WTC11 (cell line): ENCODE data around the gene GATD1. TPM values are rescaled to one million over a fixed set of nuclear protein-coding genes. Genes with fewer than 3 reads are reported as not detected.

Experiments
- ATAC-seq: fragments of 200-7000 bp; cut with Tn5 transposase; 2 replicates; pipeline ENCODE4 v1.10.0; 2021; ENCODE audit warnings: mild to moderate bottlenecking, moderate library complexity
- CTCF ChIA-PET: fragments of 300-600 bp; sonication (Branson Sonifier 250); formaldehyde crosslinking; loops from one replicate; lab custom pipeline; 2021; ENCODE audit warnings: antibody characterized with exemption; lab: Charles Lee
- POLR2A ChIA-PET: fragments of 350-600 bp; sonication (Branson Sonifier 250); formaldehyde crosslinking; loops from one replicate; lab custom pipeline; 2021; ENCODE audit warnings: antibody characterized with exemption; lab: Charles Lee
- DNase-seq: peaks from one replicate; pipeline ENCODE4 v3.0.0; 2021; ENCODE audit warnings: low spot score
- H3K27ac Mint-ChIP-seq: 2 replicates; pipeline ENCODE4 v1.8.0; 2021; ENCODE audit warnings: mixed read lengths
- H3K27me3 Mint-ChIP-seq: 2 replicates; pipeline ENCODE4 v1.8.0; 2021; ENCODE audit warnings: low read depth, mild to moderate bottlenecking, moderate library complexity, mixed read lengths
- H3K36me3 Mint-ChIP-seq: 2 replicates; pipeline ENCODE4 v1.8.0; 2021; ENCODE audit warnings: mixed read lengths
- H3K4me1 Mint-ChIP-seq: 2 replicates; pipeline ENCODE4 v1.8.0; 2022; ENCODE audit warnings: mixed read lengths
- H3K4me3 Mint-ChIP-seq: 2 replicates; pipeline ENCODE4 v1.8.0; 2021; ENCODE audit warnings: mild to moderate bottlenecking, moderate library complexity, mixed read lengths
- H3K9me3 Mint-ChIP-seq: 2 replicates; pipeline ENCODE4 v1.8.0; 2021; ENCODE audit warnings: mixed read lengths
- ATF3 ChIP-seq: sonication (generic); formaldehyde crosslinking; conservative IDR thresholded peaks from 2 replicates; pipeline ENCODE4 v1.8.1; 2022; ENCODE audit warnings: mild to moderate bottlenecking, missing genetic modification reagents
- CBFB ChIP-seq: sonication (generic); formaldehyde crosslinking; IDR thresholded peaks from 2 replicates; pipeline ENCODE4 v1.8.1; 2022; ENCODE audit warnings: mild to moderate bottlenecking, low read depth, missing genetic modification reagents
- CREM ChIP-seq: sonication (generic); formaldehyde crosslinking; IDR thresholded peaks from 2 replicates; pipeline ENCODE4 v1.8.1; 2022; ENCODE audit warnings: mild to moderate bottlenecking, missing genetic modification reagents, moderate library complexity
- E2F5 ChIP-seq: sonication (generic); formaldehyde crosslinking; IDR thresholded peaks from 2 replicates; pipeline ENCODE4 v1.8.1; 2022; ENCODE audit warnings: mild to moderate bottlenecking, moderate library complexity, missing genetic modification reagents
- ERG ChIP-seq: fragments of 250-450 bp; sonication (Bioruptor Pico); IDR thresholded peaks from 2 replicates; pipeline ENCODE4 v1.8.0; 2021; ENCODE audit warnings: mild to moderate bottlenecking
- FOXK1 ChIP-seq: sonication (generic); formaldehyde crosslinking; IDR thresholded peaks from 2 replicates; pipeline ENCODE4 v1.8.0; 2022; ENCODE audit warnings: mild to moderate bottlenecking, moderate library complexity, missing genetic modification reagents
- GABPB1 ChIP-seq: sonication (generic); formaldehyde crosslinking; IDR thresholded peaks from 2 replicates; pipeline ENCODE4 v1.8.1; 2023; ENCODE audit warnings: mild to moderate bottlenecking, missing genetic modification reagents
- MYBL2 ChIP-seq: sonication (generic); formaldehyde crosslinking; IDR thresholded peaks from 2 replicates; pipeline ENCODE4 v1.8.1; 2023; ENCODE audit warnings: mild to moderate bottlenecking, moderate library complexity, missing genetic modification reagents
- NFATC4 ChIP-seq: fragments of 250-450 bp; sonication (Bioruptor Pico); IDR thresholded peaks from 2 replicates; pipeline ENCODE4 v1.9.0; 2021; ENCODE audit warnings: mild to moderate bottlenecking
- NFE2L1 ChIP-seq: sonication (generic); formaldehyde crosslinking; IDR thresholded peaks from 2 replicates; pipeline ENCODE4 v1.8.1; 2023; ENCODE audit warnings: missing genetic modification reagents
- NFYB ChIP-seq: sonication (generic); formaldehyde crosslinking; conservative IDR thresholded peaks from 2 replicates; pipeline ENCODE4 v1.8.0; 2022; ENCODE audit warnings: low read depth, missing genetic modification reagents
- RELA ChIP-seq: sonication (generic); formaldehyde crosslinking; IDR thresholded peaks from 2 replicates; pipeline ENCODE4 v1.8.1; 2022; ENCODE audit warnings: missing genetic modification reagents, mild to moderate bottlenecking, borderline replicate concordance
- SMAD4 ChIP-seq: sonication (generic); formaldehyde crosslinking; IDR thresholded peaks from 2 replicates; pipeline ENCODE4 v1.8.0; 2022; ENCODE audit warnings: mild to moderate bottlenecking, missing genetic modification reagents
- TCF7 ChIP-seq: sonication (generic); formaldehyde crosslinking; IDR thresholded peaks from 2 replicates; pipeline ENCODE4 v1.8.0; 2022; ENCODE audit warnings: mild to moderate bottlenecking, low read depth, missing genetic modification reagents, moderate library complexity
- TEAD4 ChIP-seq: sonication (generic); formaldehyde crosslinking; IDR thresholded peaks from 2 replicates; pipeline ENCODE4 v1.8.0; 2022; ENCODE audit warnings: mild to moderate bottlenecking, missing genetic modification reagents
- ZBTB21 ChIP-seq: sonication (generic); formaldehyde crosslinking; IDR thresholded peaks from 2 replicates; pipeline ENCODE4 v1.8.1; 2023; ENCODE audit warnings: mild to moderate bottlenecking, missing genetic modification reagents, borderline replicate concordance
- ZBTB43 ChIP-seq: sonication (generic); formaldehyde crosslinking; IDR thresholded peaks from 2 replicates; pipeline ENCODE4 v1.8.1; 2023; ENCODE audit warnings: mild to moderate bottlenecking, missing genetic modification reagents
- total RNA-seq: library from RNA; stranded (reverse); gene quantifications from 3 replicates; pipeline ENCODE4 v1.2.3, GENCODE V29; 2021
- TF ChIP-seq, protein P1 (sequence below): sonication (generic); formaldehyde crosslinking; IDR thresholded peaks from 2 replicates; pipeline ENCODE4 v1.8.0; 2022; ENCODE audit warnings: mild to moderate bottlenecking, missing genetic modification reagents
- TF ChIP-seq, protein P2 (sequence below): sonication (generic); formaldehyde crosslinking; IDR thresholded peaks from 2 replicates; pipeline ENCODE4 v1.8.0; 2022; ENCODE audit warnings: mild to moderate bottlenecking, missing genetic modification reagents
- TF ChIP-seq, protein P3 (sequence below): sonication (generic); formaldehyde crosslinking; IDR thresholded peaks from 2 replicates; pipeline ENCODE4 v1.8.0; 2023; ENCODE audit warnings: missing genetic modification reagents, mild to moderate bottlenecking, borderline replicate concordance
- TF ChIP-seq, protein P4 (sequence below): sonication (generic); formaldehyde crosslinking; IDR thresholded peaks from 2 replicates; pipeline ENCODE4 v1.8.0; 2023; ENCODE audit warnings: missing genetic modification reagents

The GATD1 gene
- total RNA-seq, 1 experiment from 2014 or later = 87.6 TPM

- no peak overlapping the region for H3K27ac Mint-ChIP-seq
- CTCF ChIA-PET = interaction anchor here (1.7 to 2.3 kb wide), 4 partner anchors 15 to 36 kb away, joined by 6 to 30 read pairs (median 8); partner anchors contain the start of gene GATD1
- DNase-seq = no peak
These were observed 29.3 kb downstream of the GATD1 start for GRCh38 chr11:748007-748359.

DNA sequence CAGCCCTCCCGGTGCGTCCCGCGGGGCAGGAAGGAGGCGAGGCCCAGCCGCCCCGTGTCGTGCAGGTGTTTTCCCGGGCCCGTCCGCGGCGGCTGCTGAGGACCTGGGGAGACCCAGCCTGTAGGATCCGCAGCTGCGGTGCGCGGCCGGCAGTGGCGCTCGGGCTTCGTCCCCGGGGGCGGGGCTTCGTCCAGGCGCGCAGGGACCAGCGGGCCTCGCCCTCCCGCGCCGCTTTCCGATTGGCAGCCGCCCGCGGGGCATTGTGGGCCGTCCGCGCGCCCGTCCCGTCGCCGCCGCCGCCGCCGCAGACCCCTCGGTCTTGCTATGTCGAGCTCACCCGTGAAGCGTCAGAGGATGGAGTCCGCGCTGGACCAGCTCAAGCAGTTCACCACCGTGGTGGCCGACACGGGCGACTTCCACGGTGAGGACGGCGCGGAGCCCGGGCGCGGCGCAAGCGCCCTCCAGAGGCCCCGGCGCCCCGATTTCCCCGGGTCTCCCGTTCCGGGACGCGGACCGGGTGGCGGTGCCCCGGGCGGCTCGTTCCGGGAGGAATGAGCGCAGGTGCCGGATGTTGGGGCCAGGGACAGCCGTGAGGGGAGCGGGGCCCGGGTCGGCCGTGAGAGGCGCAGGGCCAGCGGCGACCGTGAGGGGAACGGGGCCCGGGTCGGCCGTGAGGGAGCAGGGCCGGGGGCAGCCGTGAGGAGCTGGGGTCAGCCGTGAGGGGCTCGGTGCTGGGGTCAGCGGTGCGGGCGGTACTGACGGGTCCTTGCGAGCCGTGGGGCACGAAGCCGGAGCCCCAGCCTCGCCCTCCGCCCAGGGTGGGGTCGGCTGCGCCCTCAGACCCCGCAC is 29.9 kb downstream of the GATD1 start, which contains the start of gene TALDO1:
TSS of gene TALDO1 (plus strand) at position 307 of the 849 bp plus-strand sequence. CDS start at position 325, 18 bp downstream.
- CTCF ChIA-PET = interaction anchor here (0.7 to 2.3 kb wide), 6 partner anchors 9 to 61 kb away, joined by 3 to 30 read pairs (median 6); partner anchors contain the start of gene GATD1
- Mint-ChIP-seq H3K4me3 (peak within 1 kb of the TSS; percentile 80), H3K27ac (peak within 1 kb of the TSS; percentile 96), H3K27me3 (no peaks in the 10 kb centered on the region), H3K9me3 (no peaks in the 10 kb centered on the region), H3K36me3 (peaks cover 9% of the 10 kb centered on the region), H3K4me1 (peaks cover 36% of the 10 kb centered on the region)
- peak; percentile 87 for ATAC-seq
- DNase-seq = peak; percentile 94
- POLR2A ChIA-PET = interaction anchor here (0.6 to 1.5 kb wide), 8 partner anchors 8 to 97 kb away, joined by 3 to 6 read pairs (median 4); partner anchors contain the start of gene GATD1
- TF ChIP-seq, protein P1, sequence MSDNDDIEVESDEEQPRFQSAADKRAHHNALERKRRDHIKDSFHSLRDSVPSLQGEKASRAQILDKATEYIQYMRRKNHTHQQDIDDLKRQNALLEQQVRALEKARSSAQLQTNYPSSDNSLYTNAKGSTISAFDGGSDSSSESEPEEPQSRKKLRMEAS (CRISPR knock-in tag) = peak; percentile 71
- TF ChIP-seq ERG (CRISPR knock-in tag) = no peak
- peak; percentile 85 for TF ChIP-seq E2F5
- TF ChIP-seq CREM (CRISPR knock-in tag) = no peak; the same call in 1 of the 2 replicates
- peak; percentile 79 for TF ChIP-seq TEAD4 (CRISPR knock-in tag)
- TF ChIP-seq, protein P2, sequence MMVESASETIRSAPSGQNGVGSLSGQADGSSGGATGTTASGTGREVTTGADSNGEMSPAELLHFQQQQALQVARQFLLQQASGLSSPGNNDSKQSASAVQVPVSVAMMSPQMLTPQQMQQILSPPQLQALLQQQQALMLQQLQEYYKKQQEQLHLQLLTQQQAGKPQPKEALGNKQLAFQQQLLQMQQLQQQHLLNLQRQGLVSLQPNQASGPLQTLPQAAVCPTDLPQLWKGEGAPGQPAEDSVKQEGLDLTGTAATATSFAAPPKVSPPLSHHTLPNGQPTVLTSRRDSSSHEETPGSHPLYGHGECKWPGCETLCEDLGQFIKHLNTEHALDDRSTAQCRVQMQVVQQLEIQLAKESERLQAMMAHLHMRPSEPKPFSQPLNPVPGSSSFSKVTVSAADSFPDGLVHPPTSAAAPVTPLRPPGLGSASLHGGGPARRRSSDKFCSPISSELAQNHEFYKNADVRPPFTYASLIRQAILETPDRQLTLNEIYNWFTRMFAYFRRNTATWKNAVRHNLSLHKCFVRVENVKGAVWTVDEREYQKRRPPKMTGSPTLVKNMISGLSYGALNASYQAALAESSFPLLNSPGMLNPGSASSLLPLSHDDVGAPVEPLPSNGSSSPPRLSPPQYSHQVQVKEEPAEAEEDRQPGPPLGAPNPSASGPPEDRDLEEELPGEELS = peak; percentile 77
- TF ChIP-seq NFYB (CRISPR knock-in tag) = peak; percentile 75
- TF ChIP-seq RELA (CRISPR knock-in tag) = 0 out of 2 replicates have a peak, but pooled peaks have one; percentile 30
- TF ChIP-seq SMAD4 (CRISPR knock-in tag) = peak; percentile 81
- TF ChIP-seq, protein P3, sequence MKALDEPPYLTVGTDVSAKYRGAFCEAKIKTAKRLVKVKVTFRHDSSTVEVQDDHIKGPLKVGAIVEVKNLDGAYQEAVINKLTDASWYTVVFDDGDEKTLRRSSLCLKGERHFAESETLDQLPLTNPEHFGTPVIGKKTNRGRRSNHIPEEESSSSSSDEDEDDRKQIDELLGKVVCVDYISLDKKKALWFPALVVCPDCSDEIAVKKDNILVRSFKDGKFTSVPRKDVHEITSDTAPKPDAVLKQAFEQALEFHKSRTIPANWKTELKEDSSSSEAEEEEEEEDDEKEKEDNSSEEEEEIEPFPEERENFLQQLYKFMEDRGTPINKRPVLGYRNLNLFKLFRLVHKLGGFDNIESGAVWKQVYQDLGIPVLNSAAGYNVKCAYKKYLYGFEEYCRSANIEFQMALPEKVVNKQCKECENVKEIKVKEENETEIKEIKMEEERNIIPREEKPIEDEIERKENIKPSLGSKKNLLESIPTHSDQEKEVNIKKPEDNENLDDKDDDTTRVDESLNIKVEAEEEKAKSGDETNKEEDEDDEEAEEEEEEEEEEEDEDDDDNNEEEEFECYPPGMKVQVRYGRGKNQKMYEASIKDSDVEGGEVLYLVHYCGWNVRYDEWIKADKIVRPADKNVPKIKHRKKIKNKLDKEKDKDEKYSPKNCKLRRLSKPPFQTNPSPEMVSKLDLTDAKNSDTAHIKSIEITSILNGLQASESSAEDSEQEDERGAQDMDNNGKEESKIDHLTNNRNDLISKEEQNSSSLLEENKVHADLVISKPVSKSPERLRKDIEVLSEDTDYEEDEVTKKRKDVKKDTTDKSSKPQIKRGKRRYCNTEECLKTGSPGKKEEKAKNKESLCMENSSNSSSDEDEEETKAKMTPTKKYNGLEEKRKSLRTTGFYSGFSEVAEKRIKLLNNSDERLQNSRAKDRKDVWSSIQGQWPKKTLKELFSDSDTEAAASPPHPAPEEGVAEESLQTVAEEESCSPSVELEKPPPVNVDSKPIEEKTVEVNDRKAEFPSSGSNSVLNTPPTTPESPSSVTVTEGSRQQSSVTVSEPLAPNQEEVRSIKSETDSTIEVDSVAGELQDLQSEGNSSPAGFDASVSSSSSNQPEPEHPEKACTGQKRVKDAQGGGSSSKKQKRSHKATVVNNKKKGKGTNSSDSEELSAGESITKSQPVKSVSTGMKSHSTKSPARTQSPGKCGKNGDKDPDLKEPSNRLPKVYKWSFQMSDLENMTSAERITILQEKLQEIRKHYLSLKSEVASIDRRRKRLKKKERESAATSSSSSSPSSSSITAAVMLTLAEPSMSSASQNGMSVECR (CRISPR knock-in tag) = peak; percentile 76; the same call in 1 of the 2 replicates
- peak; percentile 65; the same call in 1 of the 2 replicates for TF ChIP-seq ZBTB43 (CRISPR knock-in tag)
- TF ChIP-seq MYBL2 = peak; percentile 47; the same call in 1 of the 2 replicates
- TF ChIP-seq GABPB1 = peak; percentile 22
- TF ChIP-seq, protein P4, sequence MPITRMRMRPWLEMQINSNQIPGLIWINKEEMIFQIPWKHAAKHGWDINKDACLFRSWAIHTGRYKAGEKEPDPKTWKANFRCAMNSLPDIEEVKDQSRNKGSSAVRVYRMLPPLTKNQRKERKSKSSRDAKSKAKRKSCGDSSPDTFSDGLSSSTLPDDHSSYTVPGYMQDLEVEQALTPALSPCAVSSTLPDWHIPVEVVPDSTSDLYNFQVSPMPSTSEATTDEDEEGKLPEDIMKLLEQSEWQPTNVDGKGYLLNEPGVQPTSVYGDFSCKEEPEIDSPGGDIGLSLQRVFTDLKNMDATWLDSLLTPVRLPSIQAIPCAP (CRISPR knock-in tag) = peak; percentile 60; the same call in 1 of the 2 replicates
- 0 out of 2 replicates have a peak, but pooled peaks have one; percentile 5 for TF ChIP-seq ZBTB21 (CRISPR knock-in tag)

More at GRCh38 chr11:748007-748359, 29.3 kb downstream of the GATD1 start:
- no peak for ATAC-seq
- peak overlapping the region; percentile 80 for H3K4me3 Mint-ChIP-seq
- peaks cover 14% of the 10 kb centered on the region for H3K36me3 Mint-ChIP-seq
- peaks cover 36% of the 10 kb centered on the region for H3K4me1 Mint-ChIP-seq
- no peaks in the 10 kb centered on the region for H3K27me3 Mint-ChIP-seq
- TF ChIP-seq TCF7 (CRISPR knock-in tag) (peak; percentile 6; the same call in 1 of the 2 replicates), FOXK1 (CRISPR knock-in tag) (0 out of 2 replicates have a peak, but pooled peaks have one; percentile 41), NFE2L1 (CRISPR knock-in tag) (peak; percentile 29; the same call in 1 of the 2 replicates), NFATC4 (CRISPR knock-in tag) (no peak), CBFB (CRISPR knock-in tag) (no peak), SMAD4 (CRISPR knock-in tag) (no peak), ATF3 (CRISPR knock-in tag) (no peak)
- no peaks in the 10 kb centered on the region for H3K9me3 Mint-ChIP-seq
- POLR2A ChIA-PET = interaction anchor here (1.1 to 1.5 kb wide), 4 partner anchors 14 to 29 kb away, joined by 3 to 5 read pairs (median 5); partner anchors contain the start of gene GATD1
